GM10266 (cell line): Measurements from ENCODE around the gene CCDC24.

Experiments used
- DNase-seq: peaks from one replicate; pipeline ENCODE4 v3.0.0; 2012; ENCODE audit errors: extremely low spot score
- CTCF ChIP-seq: IDR thresholded peaks from 2 replicates; pipeline ENCODE4 v1.5.1; 2012; ENCODE audit warnings: mild to moderate bottlenecking, low read depth; ENCODE audit not compliant: control insufficient read depth, insufficient read depth; ENCODE audit errors: missing control alignments

The CCDC24 gene

DNA sequence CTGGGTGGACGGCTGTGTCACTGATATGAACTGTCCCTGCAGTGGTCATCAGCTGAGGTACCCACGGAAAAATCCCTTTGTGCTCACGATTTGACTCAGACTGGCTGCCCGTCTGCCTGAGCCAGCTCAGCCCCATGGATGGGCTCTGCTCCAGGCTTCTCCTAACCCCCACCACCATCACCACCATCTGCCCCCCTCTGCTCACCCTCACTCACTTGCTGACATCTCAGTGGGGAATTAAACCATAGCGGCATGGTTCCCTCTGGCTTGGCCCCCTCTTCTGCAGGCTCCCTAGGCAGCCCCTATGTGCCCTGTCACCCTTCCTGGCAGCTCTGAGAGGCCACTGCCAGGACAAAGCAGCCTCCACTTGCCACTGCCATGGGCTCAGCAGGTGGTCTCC lies 22.6 kb downstream of the CCDC24 start:
- no peak for TF ChIP-seq CTCF
- DNase-seq, result no peak

- no peak for TF ChIP-seq CTCF
- no peak for DNase-seq
These were observed 23.1 kb downstream of the CCDC24 start for GRCh38 chr1:44014365-44015104.

DNA sequence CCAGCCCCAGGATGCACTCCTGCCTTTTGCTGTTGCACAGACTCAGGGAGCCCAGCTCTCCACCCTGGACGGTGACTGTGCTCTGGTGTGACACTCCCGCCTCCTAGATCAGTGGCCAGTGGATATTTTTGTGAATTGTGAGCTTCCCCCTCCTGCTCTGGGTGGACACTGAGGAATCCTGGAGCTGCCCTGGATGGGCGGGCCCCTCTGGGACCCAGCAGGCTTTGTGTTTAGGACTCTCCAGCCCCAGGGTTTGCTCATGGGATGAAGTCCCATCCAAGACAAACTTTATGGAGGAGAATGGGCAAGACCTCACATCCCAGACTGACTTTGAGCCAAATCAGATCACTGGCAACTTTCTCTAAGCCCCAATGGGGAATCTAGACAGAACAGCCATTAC lies 23.8 kb downstream of the CCDC24 start:
- no peak for DNase-seq
- TF ChIP-seq CTCF, result no peak

DNA sequence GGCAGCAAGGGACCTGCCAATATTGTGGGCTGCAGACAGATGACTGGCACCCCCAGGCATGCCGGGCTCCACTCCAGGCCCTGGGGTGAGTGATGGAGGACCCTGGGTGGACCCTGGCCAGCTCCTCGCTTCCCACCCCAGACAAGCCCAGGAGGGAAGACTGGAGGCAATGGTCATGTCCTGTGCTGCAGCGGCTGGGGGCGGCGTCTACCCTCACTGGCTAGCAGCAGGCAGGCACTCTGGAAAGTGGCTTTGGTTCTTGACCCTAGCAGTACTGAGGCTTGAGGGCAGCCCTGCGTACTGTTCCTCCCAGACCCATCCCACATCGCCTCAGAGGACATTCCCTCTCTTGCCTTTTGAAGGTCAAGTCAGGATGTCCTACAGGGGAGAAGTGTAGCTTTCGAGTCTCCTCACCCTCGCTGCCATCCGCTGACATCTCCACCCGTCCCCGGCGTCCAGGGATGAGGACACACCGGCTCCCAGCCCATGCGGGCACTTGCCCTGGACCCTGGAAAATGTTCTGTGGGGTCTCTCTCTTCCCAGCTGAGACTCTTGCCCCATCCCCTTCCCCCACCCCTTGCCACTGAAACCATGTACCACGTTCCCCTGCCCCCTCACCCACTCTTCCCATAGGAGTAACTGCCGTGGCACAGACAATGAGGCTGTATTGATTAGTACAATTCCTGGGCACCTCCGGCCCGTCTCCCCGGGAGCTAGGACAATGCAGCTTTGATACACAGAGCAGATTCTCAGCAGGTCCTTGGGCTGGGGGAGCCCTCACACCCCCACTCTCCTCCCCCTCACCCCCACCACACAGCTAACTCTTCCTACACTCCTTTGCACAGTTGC lies 24.9 kb downstream of the CCDC24 start:
- no peak for DNase-seq
- no peak for TF ChIP-seq CTCF

DNA sequence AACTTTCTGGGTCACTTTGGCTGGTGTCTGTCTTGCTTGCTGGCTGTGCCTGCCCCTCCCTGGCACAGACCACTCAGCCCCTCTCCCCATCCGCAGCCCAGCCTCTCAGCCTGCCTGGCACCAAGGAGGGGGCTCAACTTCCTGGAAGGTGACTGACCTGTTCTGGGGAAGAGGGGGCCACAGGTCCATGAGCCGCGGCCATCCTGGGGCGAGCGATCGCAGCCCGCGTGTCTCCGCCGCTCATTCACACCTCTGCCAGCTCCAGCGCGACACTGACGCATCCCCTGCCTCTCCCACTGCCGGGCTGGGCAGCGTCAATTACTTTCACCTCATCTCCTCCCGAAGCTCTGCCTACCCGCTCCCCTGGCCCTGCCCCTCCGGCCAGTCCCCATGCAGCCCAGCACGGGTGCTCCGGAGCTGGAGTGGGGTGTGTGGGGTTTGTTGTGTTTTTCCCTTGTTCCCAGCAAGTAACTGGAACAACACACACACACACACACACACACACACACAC lies 25.5 kb downstream of the CCDC24 start:
- no peak for DNase-seq
- no peak for TF ChIP-seq CTCF

DNA sequence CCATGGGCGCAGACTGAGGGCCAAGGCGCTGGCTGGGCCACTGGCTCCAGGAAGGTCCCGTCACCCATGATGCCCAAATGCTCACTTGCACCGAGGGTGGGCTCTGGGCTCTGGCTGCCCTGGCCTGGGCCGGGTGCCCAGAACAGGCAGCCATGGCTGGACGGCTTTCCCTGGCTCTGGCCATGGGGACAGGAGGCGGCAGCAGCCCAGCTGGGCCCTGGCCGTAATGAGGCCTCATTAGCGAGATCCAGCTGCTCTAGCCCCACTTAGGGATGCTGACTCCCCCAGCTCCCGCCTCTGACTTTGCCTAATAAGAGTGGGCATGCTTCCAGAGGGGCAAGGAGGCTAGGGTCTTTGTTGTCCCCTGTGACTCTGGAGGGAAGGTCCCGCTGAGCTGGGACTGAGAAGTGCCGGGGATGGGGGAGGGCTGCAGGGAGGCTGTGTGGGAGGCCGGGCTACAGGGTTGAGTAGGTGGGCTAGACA lies 28.1 kb downstream of the CCDC24 start:
- no peak for TF ChIP-seq CTCF
- no peak for DNase-seq
